Measurements from ENCODE around the gene TMEM60.
"Not testable (repeated sequence)": the region's sequence is repeated elsewhere in the genome, so short reads cannot be mapped to it uniquely, and the experiment has no call there.

The TMEM60 gene

DNA sequence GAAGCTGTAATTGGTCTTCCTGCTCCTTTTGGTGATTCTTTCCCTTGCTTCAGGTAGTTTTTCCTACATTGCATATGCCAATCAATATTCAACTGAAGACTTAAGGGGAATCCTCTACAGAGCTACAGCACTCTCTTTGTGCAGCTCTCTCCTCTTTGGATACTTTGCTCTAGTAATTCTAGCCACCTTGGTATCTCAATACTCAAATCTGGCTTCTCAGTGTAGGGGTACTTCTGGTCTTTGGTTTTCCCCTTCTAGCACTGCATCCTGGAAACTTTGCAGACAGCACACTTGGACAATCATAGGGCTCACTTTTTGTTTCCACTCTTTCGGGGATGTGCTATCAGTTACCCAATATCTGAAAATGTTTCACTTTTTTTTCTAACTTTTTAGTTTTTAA is 10.3 kb upstream of the TMEM60 start:
- DNase-seq = no peak

DNA sequence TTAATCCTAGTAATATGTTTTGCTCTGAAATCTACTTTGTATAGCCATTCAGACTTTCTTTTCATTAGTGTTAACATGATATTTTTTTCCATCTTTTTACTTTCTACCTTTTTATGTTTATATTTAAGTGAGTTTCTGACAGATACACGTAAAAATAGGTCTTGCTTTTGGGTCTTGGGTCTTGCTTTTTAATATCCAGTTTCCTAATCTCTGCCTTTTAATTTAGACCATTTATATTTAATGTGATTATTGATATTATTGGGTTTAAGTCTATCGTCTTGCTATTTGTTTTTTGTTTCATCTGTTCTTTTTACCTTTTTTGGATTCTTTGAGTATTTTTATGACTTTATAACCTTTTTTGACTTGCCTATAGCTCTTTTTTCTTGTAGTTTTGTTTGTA is 8.2 kb upstream of the TMEM60 start:
- DNase-seq = no peak

DNA sequence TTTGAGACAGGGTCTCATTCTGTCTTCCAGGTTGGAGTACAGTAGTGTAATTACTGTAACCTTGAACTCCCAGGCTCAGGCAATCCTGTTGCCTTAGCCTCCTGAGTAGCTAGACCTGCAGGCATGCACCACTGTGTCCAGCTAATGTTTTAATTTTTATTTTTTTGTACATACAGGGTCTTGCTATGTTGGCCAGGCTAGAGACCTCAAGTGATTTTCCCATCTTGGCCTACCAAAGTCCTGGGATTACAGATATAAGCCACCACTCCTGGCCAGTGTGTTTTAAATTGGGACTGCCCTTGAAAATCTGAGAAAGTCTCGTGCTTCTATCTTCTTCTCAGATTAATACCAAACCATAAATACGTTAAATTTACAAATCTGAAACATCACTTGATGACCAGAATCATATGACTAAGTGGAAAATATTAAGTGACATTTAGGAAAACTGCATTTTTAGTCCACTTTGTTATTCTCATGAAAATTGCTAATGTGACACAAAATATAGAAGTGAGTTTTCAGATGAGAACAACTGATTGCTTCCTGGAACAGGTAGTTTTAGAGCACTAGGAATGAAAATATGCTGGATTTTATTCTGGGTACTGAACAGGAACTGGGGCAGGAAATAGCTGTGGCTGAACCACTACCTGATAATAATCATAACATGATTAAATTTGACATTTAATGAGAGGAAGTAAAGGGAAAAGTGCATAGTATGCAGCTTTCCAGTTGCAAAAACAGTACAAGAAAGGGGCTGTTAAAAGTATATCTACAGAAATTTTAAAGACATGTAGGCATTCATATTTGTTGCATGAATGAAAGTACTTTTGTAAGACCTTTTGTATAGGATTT is 4.5 kb upstream of the TMEM60 start:
- DNase-seq = no peak

GRCh38 chr7:77800730-77801129 is 2.5 kb upstream of the TMEM60 start:
- no peak for DNase-seq

DNA sequence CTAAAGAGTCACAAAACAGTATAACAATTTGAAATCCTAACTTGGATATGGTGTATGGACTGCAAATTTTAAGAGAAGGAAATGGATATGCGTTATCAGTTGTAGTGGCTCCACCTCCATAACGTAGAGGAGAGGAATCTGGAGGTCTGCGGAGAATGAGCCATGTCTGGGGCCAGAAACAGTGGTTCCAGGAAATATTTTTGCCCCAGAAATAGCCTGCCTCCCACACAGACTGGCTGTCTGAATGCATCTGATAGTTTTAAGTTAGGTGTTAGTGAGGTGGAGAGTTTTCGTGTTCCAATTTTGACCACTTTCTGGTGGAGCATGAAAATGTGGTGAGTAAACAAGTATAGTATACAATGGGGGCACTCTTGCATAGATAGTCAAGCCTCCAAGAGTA is 1.9 kb upstream of the TMEM60 start:
- DNase-seq = no peak

GRCh38 chr7:77799078-77799964 is 1.1 kb upstream of the TMEM60 start:
- DNase-seq = no peak

- DNase-seq = no peak
These were observed 370 bp downstream of the TMEM60 start for GRCh38 chr7:77797734-77798393.

DNA sequence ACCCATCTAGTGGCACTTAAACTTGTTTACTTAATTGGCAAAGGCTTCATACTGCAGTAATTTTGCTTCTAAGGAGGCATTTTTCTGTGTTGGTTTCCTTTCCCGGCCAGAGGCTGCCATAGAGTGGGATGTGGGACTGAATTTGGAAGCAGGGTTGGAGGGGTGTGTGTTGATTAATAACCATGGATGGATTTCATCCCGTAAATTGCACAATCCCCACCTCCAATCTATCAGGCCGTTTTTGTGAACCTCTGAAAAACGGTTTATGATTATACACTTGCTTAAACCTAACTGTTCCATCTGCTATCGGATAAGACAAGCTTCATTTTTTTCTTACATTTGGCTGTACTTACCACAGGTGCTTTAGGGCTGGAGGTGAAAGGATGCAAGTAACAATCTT is 1.3 kb downstream of the TMEM60 start:
- DNase-seq = no peak

- no peak for DNase-seq
These were observed 2.1 kb downstream of the TMEM60 start for GRCh38 chr7:77796109-77796508.

DNA sequence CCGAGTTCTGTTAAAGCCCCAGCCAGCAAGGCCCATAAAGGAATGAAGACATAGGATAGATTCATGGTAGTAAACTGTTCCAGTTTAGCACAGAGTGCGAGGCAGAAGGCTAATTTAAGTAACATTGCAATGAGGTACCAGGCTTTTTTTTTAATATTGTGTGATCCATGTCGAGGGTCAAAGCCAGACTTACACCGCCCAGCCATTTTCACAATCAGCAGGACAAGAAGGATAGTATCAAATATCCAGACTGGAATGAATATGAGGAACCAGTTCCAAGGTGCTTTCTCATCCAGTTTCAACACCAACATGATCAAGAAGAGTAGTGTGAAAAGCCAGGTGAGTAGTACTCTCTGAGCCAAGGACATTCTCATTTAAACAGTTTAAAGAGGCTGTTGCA is 4.2 kb downstream of the TMEM60 start:
- no peak for DNase-seq

DNA sequence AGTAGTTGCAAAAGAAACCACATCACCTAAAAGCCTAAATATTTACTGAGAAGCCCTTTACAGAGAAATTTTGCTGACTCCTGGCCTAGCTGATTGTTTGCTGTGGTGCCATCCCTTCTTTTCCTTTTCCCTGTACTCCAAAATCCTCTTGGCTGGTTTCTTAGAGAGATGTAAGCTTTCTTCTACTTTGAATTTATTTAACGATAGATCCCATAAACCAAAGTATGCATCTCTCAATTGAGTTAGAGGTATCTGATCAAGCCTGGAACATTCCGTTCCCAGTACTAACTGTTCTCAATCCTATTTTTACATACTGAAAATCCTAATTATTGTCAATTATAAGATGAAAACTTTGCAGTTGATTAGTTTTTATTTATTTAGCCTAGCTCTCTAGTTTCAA is 6.3 kb downstream of the TMEM60 start:
- DNase-seq = no peak

- DNase-seq = no peak
These were observed 6.9 kb downstream of the TMEM60 start for GRCh38 chr7:77791336-77791735.

- no peak for DNase-seq
These were observed 9.8 kb downstream of the TMEM60 start for GRCh38 chr7:77788327-77788902.

DNA sequence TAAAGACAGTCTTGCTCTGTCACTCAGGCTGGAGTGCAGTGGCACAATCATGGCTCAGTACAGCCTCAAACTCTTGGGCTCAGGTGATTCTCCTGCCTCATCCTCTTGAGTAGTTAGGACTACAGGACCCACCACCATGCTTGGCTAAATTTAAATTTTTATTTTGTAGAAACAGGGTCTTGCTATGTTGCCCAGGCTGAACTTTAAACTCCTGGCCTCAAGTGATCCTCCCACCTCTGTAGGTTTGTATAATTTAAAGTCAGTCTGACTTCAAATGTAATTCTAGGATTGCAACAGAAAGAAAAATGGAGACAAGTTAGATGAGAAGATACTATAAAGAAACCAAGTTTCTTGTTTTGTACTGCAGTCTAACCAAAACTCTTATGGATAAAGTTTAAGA is 11.5 kb downstream of the TMEM60 start:
- no peak for DNase-seq

- DNase-seq = no peak
These were observed 12.2 kb downstream of the TMEM60 start for GRCh38 chr7:77786018-77786417.

GRCh38 chr7:77784426-77784825 is 13.8 kb downstream of the TMEM60 start:
- not testable (repeated sequence) for DNase-seq

DNA sequence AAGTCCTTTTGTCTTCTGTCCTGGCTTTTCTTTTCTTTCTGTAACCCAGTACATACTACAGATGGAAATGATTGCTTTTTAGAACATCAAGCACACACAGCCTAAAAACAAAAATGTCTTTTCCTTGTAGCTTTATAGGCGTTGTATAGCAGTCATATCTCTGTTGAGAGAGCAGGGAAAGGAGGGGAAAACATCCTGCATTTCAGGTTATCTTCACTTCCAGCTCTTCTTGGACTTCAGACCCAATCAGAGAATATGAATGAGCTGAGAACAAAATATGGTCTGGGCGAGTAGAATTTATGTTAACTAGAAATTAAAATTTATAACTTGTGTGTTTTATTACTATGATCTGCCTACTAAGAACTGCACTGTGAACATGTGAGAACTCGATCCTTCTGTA is 14.7 kb downstream of the TMEM60 start:
- no peak for DNase-seq

- DNase-seq = no peak
These were observed 15.1 kb downstream of the TMEM60 start for GRCh38 chr7:77783111-77783510.

DNA sequence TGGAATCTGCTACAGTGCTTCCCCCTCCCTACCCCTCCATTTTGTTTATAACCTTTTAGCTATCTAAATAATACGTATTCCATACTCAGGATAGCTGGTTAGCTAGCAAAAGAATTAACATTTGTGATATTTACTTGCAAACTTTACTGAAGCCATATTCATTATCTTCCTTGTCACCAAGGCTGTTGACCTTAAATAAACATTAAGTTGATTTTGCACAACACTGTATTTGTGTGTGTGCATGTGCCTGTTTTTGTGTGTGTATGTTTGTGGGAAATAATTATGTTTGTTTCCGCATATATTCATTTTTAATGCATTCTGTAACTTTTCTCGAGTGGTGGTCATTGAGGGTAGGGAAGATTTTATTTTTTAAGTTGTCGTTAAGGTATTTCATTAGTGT is 15.9 kb downstream of the TMEM60 start:
- DNase-seq = no peak

GRCh38 chr7:77778535-77778934 is 19.7 kb downstream of the TMEM60 start:
- no peak for DNase-seq

GRCh38 chr7:77771901-77772300 is 26.3 kb downstream of the TMEM60 start:
- no peak for DNase-seq

DNA sequence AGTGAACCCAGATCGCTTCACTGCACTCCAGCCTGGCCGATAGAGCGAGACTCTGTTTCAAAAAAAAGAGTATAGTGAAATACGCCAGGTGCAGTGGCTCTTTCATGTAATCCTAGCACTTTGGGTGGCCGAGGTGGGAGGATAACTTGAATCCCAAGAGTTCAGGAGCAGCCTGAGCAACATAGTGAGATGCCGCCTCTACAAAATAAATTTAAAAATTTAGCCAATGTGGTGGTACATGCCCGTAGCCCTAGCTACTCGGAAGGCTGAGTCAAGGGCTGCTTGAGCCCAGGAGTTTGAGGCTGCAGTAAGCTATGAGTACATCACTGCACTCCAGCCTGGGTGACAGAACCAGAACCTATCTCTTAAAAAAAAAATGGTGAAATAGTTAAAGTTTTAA is 27.9 kb downstream of the TMEM60 start:
- DNase-seq = no peak
